Measurements from ENCODE around the gene PDPN.
"Not testable (repeated sequence)": the region's sequence is repeated elsewhere in the genome, so short reads cannot be mapped to it uniquely, and the experiment has no call there.

Gene PDPN

GRCh38 chr1:13548281-13548680 is 35.4 kb upstream of the PDPN start:
- H3K27me3 ChIP-seq (ENCODE audit: control insufficient read depth, insufficient read depth, low read length, poor library complexity, severe bottlenecking), result no peaks in the 10 kb centered on the region
- 91 to 96% methylated on average over 6 of the region's 6 CpGs for WGBS, 2 experiments
- no peaks in the 10 kb centered on the region for H3K9me3 ChIP-seq (ENCODE audit: control insufficient read depth, low read length)
- H3K36me3 ChIP-seq (ENCODE audit: control insufficient read depth, insufficient read depth, low read length), result no peaks in the 10 kb centered on the region
- no peak overlapping the region for H3K27ac ChIP-seq (ENCODE audit: insufficient read depth, low read depth, low read length, poor library complexity, severe bottlenecking)
- H3K4me3 ChIP-seq (ENCODE audit: insufficient read depth, low read depth, low read length), result no peak overlapping the region
- peaks cover 10% of the 10 kb centered on the region for H3K4me1 ChIP-seq (ENCODE audit: control insufficient read depth, insufficient read depth, low read length)

GRCh38 chr1:13549021-13549420 is 34.6 kb upstream of the PDPN start:
- Histone ChIP-seq H3K36me3 (ENCODE audit: control insufficient read depth, insufficient read depth, low read length) (no peaks in the 10 kb centered on the region), H3K27ac (ENCODE audit: insufficient read depth, low read depth, low read length, poor library complexity, severe bottlenecking) (no peak overlapping the region), H3K4me3 (ENCODE audit: insufficient read depth, low read depth, low read length) (no peak overlapping the region), H3K27me3 (ENCODE audit: control insufficient read depth, insufficient read depth, low read length, poor library complexity, severe bottlenecking) (no peaks in the 10 kb centered on the region), H3K9me3 (ENCODE audit: control insufficient read depth, low read length) (no peaks in the 10 kb centered on the region), H3K4me1 (ENCODE audit: control insufficient read depth, insufficient read depth, low read length) (peaks cover 3% of the 10 kb centered on the region)
- WGBS, 2 experiments, result 89 to 94% methylated on average over 6 of the region's 6 CpGs

- H3K4me1 ChIP-seq (ENCODE audit: control insufficient read depth, insufficient read depth, low read length), result no peaks in the 10 kb centered on the region
- no peak overlapping the region for H3K27ac ChIP-seq (ENCODE audit: insufficient read depth, low read depth, low read length, poor library complexity, severe bottlenecking)
- no peaks in the 10 kb centered on the region for H3K36me3 ChIP-seq (ENCODE audit: control insufficient read depth, insufficient read depth, low read length)
- no peak overlapping the region for H3K4me3 ChIP-seq (ENCODE audit: insufficient read depth, low read depth, low read length)
- no peaks in the 10 kb centered on the region for H3K9me3 ChIP-seq (ENCODE audit: control insufficient read depth, low read length)
- no peaks in the 10 kb centered on the region for H3K27me3 ChIP-seq (ENCODE audit: control insufficient read depth, insufficient read depth, low read length, poor library complexity, severe bottlenecking)
- WGBS, 2 experiments, result 65 to 71% methylated on average over 3 of the region's 3 CpGs
Measured at GRCh38 chr1:13549521-13549920, 34.1 kb upstream of the PDPN start.

GRCh38 chr1:13550663-13551062 is 33.0 kb upstream of the PDPN start:
- Histone ChIP-seq H3K27ac (ENCODE audit: insufficient read depth, low read depth, low read length, poor library complexity, severe bottlenecking) (no peak overlapping the region), H3K36me3 (ENCODE audit: control insufficient read depth, insufficient read depth, low read length) (no peaks in the 10 kb centered on the region), H3K4me3 (ENCODE audit: insufficient read depth, low read depth, low read length) (no peak overlapping the region), H3K27me3 (ENCODE audit: control insufficient read depth, insufficient read depth, low read length, poor library complexity, severe bottlenecking) (no peaks in the 10 kb centered on the region), H3K4me1 (ENCODE audit: control insufficient read depth, insufficient read depth, low read length) (no peaks in the 10 kb centered on the region), H3K9me3 (ENCODE audit: control insufficient read depth, low read length) (no peaks in the 10 kb centered on the region)
- 79% methylated on average over 4 of the region's 4 CpGs for WGBS, 2 experiments

- Histone ChIP-seq H3K27ac (ENCODE audit: insufficient read depth, low read depth, low read length, poor library complexity, severe bottlenecking) (no peak overlapping the region), H3K4me3 (ENCODE audit: insufficient read depth, low read depth, low read length) (no peak overlapping the region), H3K27me3 (ENCODE audit: control insufficient read depth, insufficient read depth, low read length, poor library complexity, severe bottlenecking) (no peaks in the 10 kb centered on the region), H3K9me3 (ENCODE audit: control insufficient read depth, low read length) (no peaks in the 10 kb centered on the region), H3K4me1 (ENCODE audit: control insufficient read depth, insufficient read depth, low read length) (no peaks in the 10 kb centered on the region), H3K36me3 (ENCODE audit: control insufficient read depth, insufficient read depth, low read length) (no peaks in the 10 kb centered on the region)
- WGBS, 2 experiments, result 94 to 96% methylated on average over 28 of the region's 28 CpGs
Measured at GRCh38 chr1:13554798-13555197, 28.8 kb upstream of the PDPN start.

GRCh38 chr1:13556224-13556764 is 27.3 kb upstream of the PDPN start:
- Histone ChIP-seq H3K27me3 (ENCODE audit: control insufficient read depth, insufficient read depth, low read length, poor library complexity, severe bottlenecking) (no peaks in the 10 kb centered on the region), H3K4me1 (ENCODE audit: control insufficient read depth, insufficient read depth, low read length) (no peaks in the 10 kb centered on the region), H3K36me3 (ENCODE audit: control insufficient read depth, insufficient read depth, low read length) (no peaks in the 10 kb centered on the region), H3K4me3 (ENCODE audit: insufficient read depth, low read depth, low read length) (no peak overlapping the region), H3K9me3 (ENCODE audit: control insufficient read depth, low read length) (no peaks in the 10 kb centered on the region), H3K27ac (ENCODE audit: insufficient read depth, low read depth, low read length, poor library complexity, severe bottlenecking) (no peak overlapping the region)
- 79 to 88% methylated on average over 5 to 6 of the region's 6 CpGs for WGBS, 2 experiments

- 91 to 94% methylated on average over 6 of the region's 6 CpGs for WGBS, 2 experiments
- H3K4me1 ChIP-seq (ENCODE audit: control insufficient read depth, insufficient read depth, low read length), result no peaks in the 10 kb centered on the region
- H3K4me3 ChIP-seq (ENCODE audit: insufficient read depth, low read depth, low read length), result no peak overlapping the region
- H3K27ac ChIP-seq (ENCODE audit: insufficient read depth, low read depth, low read length, poor library complexity, severe bottlenecking), result no peak overlapping the region
- H3K27me3 ChIP-seq (ENCODE audit: control insufficient read depth, insufficient read depth, low read length, poor library complexity, severe bottlenecking), result no peaks in the 10 kb centered on the region
- H3K9me3 ChIP-seq (ENCODE audit: control insufficient read depth, low read length), result no peaks in the 10 kb centered on the region
- H3K36me3 ChIP-seq (ENCODE audit: control insufficient read depth, insufficient read depth, low read length), result no peaks in the 10 kb centered on the region
Measured at GRCh38 chr1:13560541-13560940, 23.1 kb upstream of the PDPN start.

GRCh38 chr1:13562981-13563380 is 20.7 kb upstream of the PDPN start:
- 94 to 96% methylated on average over 11 of the region's 11 CpGs for WGBS, 2 experiments
- H3K27me3 ChIP-seq (ENCODE audit: control insufficient read depth, insufficient read depth, low read length, poor library complexity, severe bottlenecking), result not testable (repeated sequence)

GRCh38 chr1:13564073-13564472 is 19.6 kb upstream of the PDPN start:
- H3K4me1 ChIP-seq (ENCODE audit: control insufficient read depth, insufficient read depth, low read length), result no peaks in the 10 kb centered on the region

More at GRCh38 chr1:13562981-13563380, 20.7 kb upstream of the PDPN start:
- H3K9me3 ChIP-seq (ENCODE audit: control insufficient read depth, low read length); H3K27ac ChIP-seq (ENCODE audit: insufficient read depth, low read depth, low read length, poor library complexity, severe bottlenecking); H3K4me1 ChIP-seq (ENCODE audit: control insufficient read depth, insufficient read depth, low read length); H3K36me3 ChIP-seq (ENCODE audit: control insufficient read depth, insufficient read depth, low read length); H3K4me3 ChIP-seq (ENCODE audit: insufficient read depth, low read depth, low read length): not testable (repeated sequence)

GRCh38 chr1:13570435-13570834 is 13.2 kb upstream of the PDPN start:
- H3K4me1 ChIP-seq (ENCODE audit: control insufficient read depth, insufficient read depth, low read length); H3K27ac ChIP-seq (ENCODE audit: insufficient read depth, low read depth, low read length, poor library complexity, severe bottlenecking); H3K36me3 ChIP-seq (ENCODE audit: control insufficient read depth, insufficient read depth, low read length); H3K9me3 ChIP-seq (ENCODE audit: control insufficient read depth, low read length); H3K27me3 ChIP-seq (ENCODE audit: control insufficient read depth, insufficient read depth, low read length, poor library complexity, severe bottlenecking); H3K4me3 ChIP-seq (ENCODE audit: insufficient read depth, low read depth, low read length): not testable (repeated sequence)
- WGBS, 2 experiments, result 71 to 78% methylated on average over 7 of the region's 7 CpGs

More at GRCh38 chr1:13564073-13564472, 19.6 kb upstream of the PDPN start:
- H3K36me3 ChIP-seq (ENCODE audit: control insufficient read depth, insufficient read depth, low read length), result no peaks in the 10 kb centered on the region
- no peak overlapping the region for H3K4me3 ChIP-seq (ENCODE audit: insufficient read depth, low read depth, low read length)
- no peaks in the 10 kb centered on the region for H3K9me3 ChIP-seq (ENCODE audit: control insufficient read depth, low read length)
- 91 to 95% methylated on average over 5 of the region's 5 CpGs for WGBS, 2 experiments
- H3K27me3 ChIP-seq (ENCODE audit: control insufficient read depth, insufficient read depth, low read length, poor library complexity, severe bottlenecking), result no peaks in the 10 kb centered on the region
- H3K27ac ChIP-seq (ENCODE audit: insufficient read depth, low read depth, low read length, poor library complexity, severe bottlenecking), result no peak overlapping the region

GRCh38 chr1:13570924-13571323 is 12.7 kb upstream of the PDPN start:
- no peak overlapping the region for H3K4me3 ChIP-seq (ENCODE audit: insufficient read depth, low read depth, low read length)
- H3K9me3 ChIP-seq (ENCODE audit: control insufficient read depth, low read length), result no peaks in the 10 kb centered on the region
- H3K4me1 ChIP-seq (ENCODE audit: control insufficient read depth, insufficient read depth, low read length), result no peaks in the 10 kb centered on the region
- 79 to 84% methylated on average over 5 of the region's 5 CpGs for WGBS, 2 experiments
- no peaks in the 10 kb centered on the region for H3K27me3 ChIP-seq (ENCODE audit: control insufficient read depth, insufficient read depth, low read length, poor library complexity, severe bottlenecking)
- H3K36me3 ChIP-seq (ENCODE audit: control insufficient read depth, insufficient read depth, low read length), result no peaks in the 10 kb centered on the region
- no peak overlapping the region for H3K27ac ChIP-seq (ENCODE audit: insufficient read depth, low read depth, low read length, poor library complexity, severe bottlenecking)

Measured in ectodermal cell (in vitro differentiated cells).